Measurements from ENCODE around the gene AP1G1.
"Not testable (repeated sequence)": the region's sequence is repeated elsewhere in the genome, so short reads cannot be mapped to it uniquely, and the experiment has no call there.

Gene AP1G1

GRCh38 chr16:71698491-71698890 is 110.1 kb downstream of the AP1G1 start:
- DNase-seq, result no peak

DNA sequence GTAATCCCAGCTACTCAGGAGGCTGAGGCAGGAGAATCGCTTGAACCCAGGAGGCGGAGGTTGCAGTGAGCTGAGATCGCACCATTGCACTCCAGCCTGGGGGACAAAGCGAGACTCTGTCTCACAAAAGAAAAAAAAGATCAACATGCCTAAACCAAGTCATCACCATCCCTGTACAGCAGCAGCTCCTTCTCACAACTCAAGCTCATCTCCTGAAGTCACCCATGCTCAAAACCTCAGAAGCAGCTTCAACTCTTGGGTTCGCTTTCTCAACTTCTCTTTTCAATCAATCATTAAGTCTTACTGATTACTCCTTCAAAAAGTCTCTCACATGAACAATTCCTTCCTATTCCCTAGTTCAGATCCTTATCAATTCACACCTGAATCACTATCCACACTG is 115.5 kb downstream of the AP1G1 start:
- DNase-seq, result no peak

DNA sequence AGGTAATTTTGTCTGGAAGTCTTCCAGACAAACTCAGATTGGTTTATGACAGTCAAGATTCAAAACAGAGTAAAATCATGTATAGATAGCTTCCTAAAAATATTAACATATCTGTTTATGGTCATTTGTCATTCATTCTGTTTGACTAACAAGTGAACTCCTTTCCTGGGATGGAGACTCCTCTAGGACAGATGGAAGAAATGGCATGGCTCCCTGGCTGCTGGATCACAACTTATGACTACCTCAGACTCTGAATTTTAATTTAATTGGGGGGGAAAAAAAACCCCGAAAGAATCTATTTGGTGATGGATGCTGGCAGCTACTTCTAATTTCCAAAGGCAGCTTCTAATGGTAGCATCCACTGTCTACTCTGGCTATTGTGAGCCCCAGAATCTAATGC is 118.7 kb downstream of the AP1G1 start:
- no peak for DNase-seq

DNA sequence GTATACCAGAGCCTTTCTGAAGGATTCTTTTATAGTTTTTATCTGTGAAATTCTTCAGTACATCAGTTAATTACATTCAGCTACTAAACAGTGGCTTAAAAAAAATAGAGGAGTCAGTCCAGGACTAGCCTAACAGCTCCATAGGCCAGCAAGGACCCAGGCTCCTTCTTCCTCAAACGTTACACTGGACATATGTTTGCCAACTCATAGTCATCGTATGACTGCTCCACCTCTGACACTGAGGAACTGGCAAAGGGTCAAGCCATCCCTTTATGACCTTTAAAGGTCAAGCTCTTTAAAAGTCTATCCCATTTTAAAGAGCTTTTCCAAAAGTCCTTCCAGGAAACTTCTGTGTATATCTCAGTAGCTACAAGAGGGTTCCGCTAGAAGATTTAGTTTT is 120.8 kb downstream of the AP1G1 start:
- no peak for DNase-seq

DNA sequence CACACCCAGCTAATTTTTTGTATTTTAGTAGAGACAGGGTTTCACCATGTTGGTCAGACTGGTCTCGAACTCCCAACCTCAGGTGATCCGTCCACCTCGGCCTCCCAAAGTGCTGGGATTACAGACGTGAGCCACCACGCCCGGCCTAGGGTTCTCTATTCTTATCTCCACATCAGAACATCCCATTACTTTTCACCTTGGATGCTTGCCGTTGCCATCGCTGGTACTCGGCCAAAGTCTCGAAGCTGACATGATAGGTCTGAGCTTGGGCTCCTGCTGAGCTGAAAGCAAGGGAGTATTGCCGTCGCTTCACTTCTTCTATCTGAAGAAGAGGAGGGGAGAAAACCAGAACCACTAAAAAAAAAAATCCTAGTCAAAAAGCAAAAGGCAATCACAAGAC is 124.4 kb downstream of the AP1G1 start:
- DNase-seq, result not testable (repeated sequence)

GRCh38 chr16:71681360-71681759 is 127.3 kb downstream of the AP1G1 start:
- no peak for DNase-seq

Measured in bone marrow (tissue), 2 donors.